Glomerular visceral epithelial cell (primary cell): ENCODE data around the gene KCNH6.
A peak's percentile ranks its signal among the peaks of the same experiment; 100 is the strongest.

Source experiments
- DNase-seq: peaks from one replicate; pipeline ENCODE4 v3.0.0-alpha.2; 2016; ENCODE audit errors: extremely low spot score

Gene KCNH6

GRCh38 chr17:63549946-63550816, 27.0 kb downstream of the KCNH6 start, which contains the start of gene DCAF7:
Gene DCAF7 (plus strand): TSS chr17:63550477. CDS start chr17:63550678, 201 bp downstream.
- peak; percentile 100 for DNase-seq

DNA sequence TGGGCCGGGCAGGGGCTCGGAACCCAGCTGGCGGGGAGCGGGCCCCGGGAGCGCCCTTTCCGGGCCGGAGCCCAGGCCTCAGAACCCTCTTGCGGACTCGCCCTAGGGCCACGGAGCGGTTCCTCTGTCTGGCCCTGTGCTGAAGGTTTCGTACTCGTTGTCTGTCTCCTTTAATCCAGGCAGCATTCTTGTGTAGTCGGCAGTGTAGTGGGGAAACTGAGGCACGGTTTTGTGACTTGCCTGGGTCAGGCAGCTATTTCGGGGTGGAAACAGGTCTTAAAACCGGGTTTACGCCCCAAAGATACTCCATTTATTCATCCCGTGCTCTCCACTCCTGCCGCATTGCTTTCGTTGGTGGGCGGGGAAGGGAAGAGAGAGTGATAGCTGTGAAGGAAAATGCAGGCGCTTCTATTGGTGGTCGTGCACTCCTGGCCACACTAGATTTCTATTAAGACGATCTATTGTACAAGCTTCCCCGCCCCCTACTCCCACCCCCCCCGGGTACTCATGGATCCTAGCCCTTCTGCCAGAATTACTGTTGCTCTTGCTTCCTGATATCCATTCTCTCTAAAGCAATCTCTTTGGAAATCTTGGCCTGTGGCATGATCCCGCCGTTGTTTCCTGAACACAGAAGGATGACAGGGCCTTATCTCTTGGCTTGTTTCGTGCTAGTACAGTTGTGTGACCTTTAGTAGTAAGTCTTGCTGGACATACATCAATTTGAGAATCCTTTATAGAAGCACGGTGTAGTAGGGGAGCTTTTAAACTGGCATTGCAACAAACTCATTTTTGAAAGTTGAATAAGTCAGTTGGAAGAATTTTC, 27.9 kb downstream of the KCNH6 start:
- DNase-seq, result peak; percentile 52

- DNase-seq, result no peak
These were observed 29.1 kb downstream of the KCNH6 start for GRCh38 chr17:63552211-63552610.

- DNase-seq, result no peak
These were observed 32.5 kb downstream of the KCNH6 start for GRCh38 chr17:63555500-63556156.

DNA sequence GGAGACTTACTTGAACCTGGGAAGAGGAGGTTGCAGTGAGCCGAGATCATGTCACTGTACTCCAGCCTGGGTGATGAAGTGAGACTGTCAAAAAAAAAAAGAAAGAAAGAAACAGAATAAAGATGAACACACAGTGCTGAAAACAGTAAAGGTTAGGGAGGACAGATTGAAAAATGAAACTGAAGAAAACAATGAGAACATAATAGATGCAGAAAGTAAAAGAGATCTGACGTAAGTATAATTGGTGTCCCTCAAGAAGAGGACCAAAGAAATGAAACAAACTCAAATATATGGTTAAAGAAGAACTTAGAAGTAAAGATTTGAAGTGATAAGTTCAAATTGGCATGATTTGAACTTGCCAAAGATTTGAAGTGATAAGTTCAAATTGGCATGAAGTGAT, 34.3 kb downstream of the KCNH6 start:
- DNase-seq, result no peak

DNA sequence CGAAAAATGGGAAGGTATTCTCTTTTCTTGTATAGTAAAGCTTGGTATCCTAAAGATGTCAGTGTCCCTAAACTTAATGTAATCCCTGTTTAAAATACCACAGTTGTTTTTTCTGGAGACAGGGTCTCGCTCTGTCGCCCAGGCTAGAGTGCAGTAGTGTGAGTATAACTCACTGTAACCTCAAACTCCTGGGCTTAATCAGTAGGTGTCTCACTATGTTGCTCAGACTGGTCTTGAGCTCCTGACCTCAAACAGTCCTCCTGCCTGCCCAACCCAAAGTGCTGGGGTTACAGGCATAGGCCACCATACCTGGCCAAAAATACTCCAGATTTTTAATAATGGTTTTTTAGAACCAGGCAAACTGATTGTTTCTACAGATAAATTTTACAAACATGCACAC, 35.3 kb downstream of the KCNH6 start:
- DNase-seq, result peak; percentile 31

DNA sequence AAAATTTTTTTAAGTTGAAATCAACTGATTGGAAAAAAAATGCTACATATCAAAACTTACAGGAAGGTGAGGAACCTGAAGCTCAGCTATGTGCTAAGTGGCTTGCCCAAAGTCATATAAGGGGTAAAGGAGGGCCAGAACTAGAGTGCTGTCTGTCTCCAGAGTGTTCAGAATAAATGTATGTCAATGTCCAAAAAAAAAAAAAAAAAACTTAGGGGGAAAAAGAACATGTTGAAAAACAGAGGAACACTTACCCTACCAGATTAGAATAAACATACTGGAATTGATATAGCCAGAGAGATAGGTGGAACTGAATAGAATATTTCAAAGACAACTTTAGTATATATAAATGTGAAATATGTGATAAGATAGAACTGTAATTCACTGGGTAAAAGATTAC, 38.7 kb downstream of the KCNH6 start:
- DNase-seq, result no peak

DNA sequence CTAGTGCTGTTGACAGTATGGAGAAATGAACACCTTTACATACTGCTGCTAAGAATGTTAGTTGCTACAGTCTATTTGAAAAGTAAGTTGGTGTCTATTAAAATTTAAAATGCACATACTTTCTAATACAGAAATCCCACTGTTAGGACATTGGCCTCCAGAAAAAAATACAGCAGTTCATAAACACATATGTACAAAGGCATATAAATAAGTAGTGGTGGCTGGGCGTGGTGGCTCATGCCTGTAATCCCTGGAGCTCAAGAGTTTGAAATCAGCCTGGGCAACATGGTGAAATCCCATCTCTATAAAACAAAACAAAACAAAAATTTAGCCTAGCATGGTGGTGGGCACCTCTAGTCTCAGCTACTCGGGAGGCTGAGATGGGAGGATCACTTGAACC, 40.2 kb downstream of the KCNH6 start:
- DNase-seq, result no peak

DNA sequence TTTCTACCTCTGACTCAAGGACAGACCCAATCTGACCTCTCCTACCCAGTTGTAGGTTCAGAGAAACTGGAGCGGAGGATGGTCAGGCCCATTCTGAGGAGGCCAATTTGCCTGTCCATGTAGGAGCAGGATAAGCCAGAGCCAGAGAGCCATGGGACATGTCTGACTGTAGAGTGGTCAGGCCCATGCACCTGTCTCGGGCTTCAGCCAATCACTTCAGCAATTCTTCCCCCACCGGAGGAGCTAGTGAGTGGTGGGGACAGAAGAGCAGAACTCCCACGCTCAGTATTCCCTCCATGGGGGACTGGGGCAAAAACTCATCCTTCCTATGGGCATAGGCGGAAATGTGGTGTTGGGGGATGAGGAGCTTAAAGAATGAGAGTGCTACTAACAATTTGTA, 41.4 kb downstream of the KCNH6 start:
- DNase-seq, result no peak

DNA sequence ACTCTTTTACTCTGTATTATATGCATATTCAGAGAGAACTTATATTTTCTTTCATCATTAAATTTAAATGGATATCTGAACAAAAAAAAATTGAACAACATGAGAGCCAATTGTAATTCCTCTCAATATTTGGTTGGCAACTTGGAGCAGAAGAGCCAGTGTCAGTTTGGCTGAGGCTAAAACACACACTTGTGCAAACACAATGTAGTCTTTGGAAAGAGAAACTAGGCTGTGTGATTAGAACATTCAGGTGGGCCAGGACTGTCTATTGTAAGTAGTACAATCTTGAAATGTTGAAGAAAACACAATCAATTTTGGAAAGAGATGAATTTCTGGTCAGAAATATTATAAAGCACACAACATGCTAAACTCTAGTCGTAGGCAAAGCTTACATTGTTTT, 44.1 kb downstream of the KCNH6 start:
- DNase-seq, result no peak

GRCh38 chr17:63568563-63568962, 45.4 kb downstream of the KCNH6 start:
- no peak for DNase-seq

DNA sequence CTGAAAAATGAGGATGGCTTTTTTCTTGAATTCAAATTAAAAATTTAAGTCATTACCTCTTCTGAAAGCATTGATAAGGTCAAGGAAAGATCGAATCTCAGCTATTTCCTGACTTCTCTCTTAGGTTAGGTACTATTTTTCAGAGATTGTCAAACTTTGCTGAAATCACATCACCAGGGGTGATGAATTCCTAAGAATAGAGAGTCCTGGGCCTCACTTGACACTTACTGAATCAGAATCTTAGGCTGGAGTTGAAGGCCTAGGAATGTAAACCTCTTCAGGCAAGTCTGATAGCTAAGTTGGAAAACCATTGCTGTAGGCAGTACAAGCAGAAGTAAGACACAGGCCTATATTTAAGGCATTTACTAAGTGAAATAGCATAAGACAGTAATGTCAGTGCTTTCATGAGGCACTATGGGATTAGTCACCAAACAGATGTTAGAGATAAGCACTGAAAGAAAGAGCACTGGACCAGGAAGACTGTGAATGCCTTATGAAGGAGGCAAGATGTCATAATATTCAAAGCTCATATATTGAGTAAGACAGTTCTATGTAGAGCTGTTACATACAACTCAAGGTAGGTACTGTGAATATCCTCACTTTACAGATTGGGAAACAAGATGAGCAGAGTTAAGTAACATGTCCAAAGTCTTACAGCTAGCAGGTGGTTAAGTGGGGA, 48.6 kb downstream of the KCNH6 start:
- peak; percentile 36 for DNase-seq

GRCh38 chr17:63573634-63574033, 50.5 kb downstream of the KCNH6 start:
- no peak for DNase-seq

GRCh38 chr17:63578027-63578768, 55.0 kb downstream of the KCNH6 start:
- no peak for DNase-seq

GRCh38 chr17:63578769-63579111, 55.6 kb downstream of the KCNH6 start:
- DNase-seq, result no peak

GRCh38 chr17:63579633-63580032, 56.5 kb downstream of the KCNH6 start:
- no peak for DNase-seq

- DNase-seq, result no peak
These were observed 64.6 kb downstream of the KCNH6 start for GRCh38 chr17:63587770-63588169.

- DNase-seq, result no peak
These were observed 65.6 kb downstream of the KCNH6 start for GRCh38 chr17:63588797-63589196.

DNA sequence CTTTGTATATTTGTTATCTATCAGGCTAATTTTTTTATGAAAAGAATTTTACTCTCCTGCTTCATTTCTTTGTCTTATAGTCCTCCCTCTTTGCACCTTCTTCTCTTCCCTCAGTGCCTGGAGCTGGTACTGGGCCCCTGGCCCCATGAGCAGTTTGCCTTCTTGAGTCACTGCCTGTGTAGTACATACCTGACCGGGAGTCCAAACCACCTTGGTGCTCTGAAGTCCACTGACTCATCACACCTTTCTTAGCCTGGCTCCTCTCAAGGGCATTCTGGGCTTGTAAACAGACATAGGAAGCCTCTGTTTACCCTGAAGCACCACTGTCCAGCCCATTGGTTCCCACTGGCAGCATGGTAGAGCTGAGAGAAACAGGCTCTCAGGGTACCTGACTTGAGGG, 66.5 kb downstream of the KCNH6 start:
- no peak for DNase-seq

DNA sequence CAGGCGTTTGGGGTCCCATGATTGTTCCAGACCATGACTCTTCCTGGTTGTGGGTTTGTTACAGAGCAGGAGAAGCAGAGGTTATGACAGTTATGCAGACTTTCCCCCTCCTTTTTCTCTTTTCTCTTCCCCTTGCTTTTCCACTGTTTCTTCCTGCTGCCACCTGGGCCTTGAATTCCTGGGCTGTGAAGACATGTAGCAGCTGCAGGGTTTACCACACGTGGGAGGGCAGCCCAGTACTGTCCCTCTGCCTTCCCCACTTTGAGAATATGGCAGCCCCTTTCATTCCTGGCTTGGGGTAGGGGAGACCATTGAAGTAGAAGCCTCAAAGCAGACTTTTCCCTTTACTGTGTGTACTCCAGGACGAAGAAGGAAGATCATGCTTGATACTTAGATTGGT, 69.6 kb downstream of the KCNH6 start:
- no peak for DNase-seq

DNA sequence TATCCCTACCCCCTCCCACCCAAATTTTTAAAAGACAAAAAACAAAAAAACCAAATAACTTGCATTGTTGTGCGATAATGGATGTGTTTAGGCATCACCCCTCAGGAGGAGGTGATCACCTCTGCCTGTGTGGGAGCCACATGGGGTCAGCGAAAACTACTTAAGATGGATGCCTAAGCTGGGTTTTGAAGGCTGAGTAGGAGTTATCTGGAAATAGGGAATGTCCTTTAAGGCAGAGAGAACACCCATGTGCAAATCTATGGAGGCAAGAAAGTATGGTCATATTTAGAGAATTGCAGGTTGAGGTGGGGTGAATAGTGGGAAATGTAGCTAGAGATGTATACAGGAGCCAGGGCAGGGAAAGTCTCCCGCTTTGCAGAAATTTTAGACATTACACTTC, 72.0 kb downstream of the KCNH6 start:
- no peak for DNase-seq
